ENCODE measurements around the gene SOX13.

- TF ChIP-seq CTCF (conservative IDR thresholded peaks at IDR 0.05) (no peak), ZFX (IDR thresholded peaks at IDR 0.05) (no peak)
Observed at GRCh38 chr1:204136814-204137213, 63.9 kb downstream of the SOX13 start.
